DND-41 (cell line): ENCODE measurements around the gene UPF1.
A peak's percentile ranks its signal among the peaks of the same experiment; 100 is the strongest.

ENCODE experiments used
- ATAC-seq: fragments of 200-7000 bp; cut with Tn5 transposase; 3 replicates; pipeline ENCODE4 v1.9.1; 2021; ENCODE audit warnings: low read depth; ENCODE audit not compliant: insufficient read depth
- DNase-seq: peaks from one replicate; pipeline ENCODE4 v3.0.0-alpha.2; 2020
- H2AFZ ChIP-seq: 2 replicates; pipeline ENCODE4 v1.6.0; 2012; ENCODE audit warnings: low read depth, low read length
- H3K27ac ChIP-seq: 2 replicates; pipeline ENCODE4 v1.5.1; 2012; ENCODE audit warnings: low read length, inconsistent platforms
- H3K27me3 ChIP-seq: fragments of 200-600 bp; sonication (generic); 2 replicates; pipeline ENCODE4 v1.6.0; 2012; ENCODE audit warnings: low read length, mild to moderate bottlenecking, inconsistent platforms; ENCODE audit not compliant: insufficient read depth, poor library complexity
- H3K36me3 ChIP-seq: 2 replicates; pipeline ENCODE4 v1.5.1; 2012; ENCODE audit warnings: low read length, inconsistent platforms; ENCODE audit not compliant: insufficient read depth
- H3K4me1 ChIP-seq: 2 replicates; pipeline ENCODE4 v1.5.1; 2012; ENCODE audit warnings: mild to moderate bottlenecking, low read length; ENCODE audit not compliant: insufficient read depth
- H3K4me2 ChIP-seq: 2 replicates; pipeline ENCODE4 v1.6.0; 2012; ENCODE audit warnings: mild to moderate bottlenecking, moderate library complexity, low read length, inconsistent platforms; ENCODE audit not compliant: insufficient read depth
- H3K4me3 ChIP-seq, 2 experiments: fragments of 200-600 bp in 1 of 2; shearing (Covaris generic) in 1 of 2; 2 replicates each; pipeline ENCODE4 v1.5.1; 2012 to 2016; ENCODE audit warnings: inconsistent platforms in 2 of 2, low read length in 2 of 2, mild to moderate bottlenecking in 2 of 2, low read depth in 1 of 2, moderate library complexity in 1 of 2
- H3K79me2 ChIP-seq: 2 replicates; pipeline ENCODE4 v1.6.0; 2012; ENCODE audit warnings: low read length, inconsistent platforms; ENCODE audit not compliant: insufficient read depth
- H3K9ac ChIP-seq: 2 replicates; pipeline ENCODE4 v1.6.0; 2012; ENCODE audit warnings: low read depth, mild to moderate bottlenecking, inconsistent platforms, low read length, moderate library complexity
- H3K9me3 ChIP-seq: 2 replicates; pipeline ENCODE4 v1.5.1; 2012; ENCODE audit warnings: low read length, moderate library complexity, mild to moderate bottlenecking, inconsistent platforms; ENCODE audit not compliant: insufficient read depth, severe bottlenecking
- H4K20me1 ChIP-seq: 2 replicates; pipeline ENCODE4 v1.6.0; 2012; ENCODE audit warnings: low read length; ENCODE audit not compliant: insufficient read depth
- CTCF ChIP-seq: IDR thresholded peaks from 2 replicates; pipeline ENCODE4 v1.5.1; 2012; ENCODE audit warnings: borderline replicate concordance, low read length, moderate library complexity, mild to moderate bottlenecking; ENCODE audit not compliant: poor library complexity, severe bottlenecking; ENCODE audit errors: extremely low read depth
- EZH2 ChIP-seq: IDR thresholded peaks from 3 replicates; pipeline ENCODE4 v1.6.1; 2012; ENCODE audit warnings: borderline replicate concordance, low read depth, mild to moderate bottlenecking, moderate library complexity, low read length, inconsistent platforms; ENCODE audit not compliant: severe bottlenecking

UPF1 gene

GRCh38 chr19:18784786-18785120, 47.0 kb upstream of the UPF1 start:
- no peak overlapping the region for H3K9ac ChIP-seq
- H3K36me3 ChIP-seq = no peaks in the 10 kb centered on the region
- no peaks in the 10 kb centered on the region for H3K27me3 ChIP-seq
- no peaks in the 10 kb centered on the region for H3K4me1 ChIP-seq
- H3K4me2 ChIP-seq = no peak overlapping the region
- no peaks in the 10 kb centered on the region for H3K79me2 ChIP-seq
- no peak overlapping the region for H3K27ac ChIP-seq
- H3K9me3 ChIP-seq = no peaks in the 10 kb centered on the region
- 0 out of 2 replicates have a peak, but pooled peaks cover 4% of the 10 kb centered on the region for H4K20me1 ChIP-seq
- DNase-seq (no peak), ATAC-seq (no peak)
- H2AFZ ChIP-seq = no peak overlapping the region
- no peak for TF ChIP-seq EZH2
- H3K4me3 ChIP-seq = no peak overlapping the region

- no peak overlapping the region for H2AFZ ChIP-seq
- TF ChIP-seq EZH2 (no peak), CTCF (no peak)
- ATAC-seq (peak; percentile 74), DNase-seq (peak; percentile 70)
- no peaks in the 10 kb centered on the region for H3K27me3 ChIP-seq
- 0 out of 2 replicates have a peak, but pooled peaks cover 4% of the 10 kb centered on the region for H4K20me1 ChIP-seq
- no peaks in the 10 kb centered on the region for H3K9me3 ChIP-seq
- no peaks in the 10 kb centered on the region for H3K79me2 ChIP-seq
- no peaks in the 10 kb centered on the region for H3K36me3 ChIP-seq
- H3K4me1 ChIP-seq = no peaks in the 10 kb centered on the region
- H3K9ac ChIP-seq = no peak overlapping the region
- H3K4me2 ChIP-seq = no peak overlapping the region
- no peak overlapping the region for H3K27ac ChIP-seq
- H3K4me3 ChIP-seq = no peak overlapping the region
Measured at GRCh38 chr19:18785179-18786124, 46.3 kb upstream of the UPF1 start.

DNA sequence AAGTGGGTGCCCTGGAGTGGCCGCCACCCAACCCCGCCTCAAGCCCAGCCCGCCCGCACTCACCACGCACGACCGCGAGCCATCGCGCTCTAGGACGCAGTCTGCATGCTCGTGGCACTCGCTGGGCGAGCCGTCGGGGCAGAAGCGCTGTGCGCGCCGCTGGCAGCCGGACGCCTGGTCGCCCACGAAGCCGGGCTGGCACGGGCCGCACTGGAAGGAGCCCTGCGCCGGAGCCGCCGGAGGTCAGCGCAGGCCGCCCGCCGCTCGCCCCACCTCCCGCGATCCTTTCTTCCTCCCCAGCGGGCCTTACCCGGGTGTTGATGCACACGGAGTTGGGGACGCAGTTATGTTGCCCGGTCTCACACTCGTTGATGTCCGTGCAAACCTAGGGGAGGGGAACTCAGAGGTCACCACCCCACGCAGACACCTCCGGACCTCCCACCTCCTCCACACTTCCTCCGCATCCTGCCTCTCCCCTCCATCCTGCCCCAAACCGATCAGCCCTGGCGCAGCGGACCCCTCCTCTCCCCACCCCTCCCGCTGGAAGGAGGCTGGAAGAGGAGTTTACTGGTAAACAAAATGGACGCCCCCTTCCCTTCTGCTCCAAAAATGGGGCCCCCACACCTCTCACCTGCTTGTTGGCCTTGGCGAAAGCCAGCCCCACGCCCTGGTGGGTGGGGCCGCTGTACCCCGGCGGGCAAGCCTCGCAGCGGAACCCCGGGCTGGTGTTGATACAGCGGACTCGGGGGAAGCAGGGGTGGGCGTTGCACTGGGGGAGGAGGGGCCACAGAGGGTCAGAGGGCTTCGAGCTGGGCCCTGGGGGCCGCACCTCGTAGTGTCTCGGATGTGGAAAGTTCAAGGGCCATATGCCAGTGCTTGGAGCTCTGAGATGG, 43.0 kb upstream of the UPF1 start:
- no peaks in the 10 kb centered on the region for H3K36me3 ChIP-seq
- H2AFZ ChIP-seq = no peak overlapping the region
- ATAC-seq = no peak
- H3K27ac ChIP-seq = no peak overlapping the region
- no peaks in the 10 kb centered on the region for H3K9me3 ChIP-seq
- no peak for DNase-seq
- no peak overlapping the region for H3K4me3 ChIP-seq
- 0 out of 2 replicates have a peak, but pooled peaks cover 4% of the 10 kb centered on the region for H4K20me1 ChIP-seq
- TF ChIP-seq EZH2 = no peak
- H3K27me3 ChIP-seq = no peaks in the 10 kb centered on the region
- no peaks in the 10 kb centered on the region for H3K4me1 ChIP-seq
- no peak overlapping the region for H3K4me2 ChIP-seq
- H3K79me2 ChIP-seq = no peaks in the 10 kb centered on the region
- no peak overlapping the region for H3K9ac ChIP-seq

DNA sequence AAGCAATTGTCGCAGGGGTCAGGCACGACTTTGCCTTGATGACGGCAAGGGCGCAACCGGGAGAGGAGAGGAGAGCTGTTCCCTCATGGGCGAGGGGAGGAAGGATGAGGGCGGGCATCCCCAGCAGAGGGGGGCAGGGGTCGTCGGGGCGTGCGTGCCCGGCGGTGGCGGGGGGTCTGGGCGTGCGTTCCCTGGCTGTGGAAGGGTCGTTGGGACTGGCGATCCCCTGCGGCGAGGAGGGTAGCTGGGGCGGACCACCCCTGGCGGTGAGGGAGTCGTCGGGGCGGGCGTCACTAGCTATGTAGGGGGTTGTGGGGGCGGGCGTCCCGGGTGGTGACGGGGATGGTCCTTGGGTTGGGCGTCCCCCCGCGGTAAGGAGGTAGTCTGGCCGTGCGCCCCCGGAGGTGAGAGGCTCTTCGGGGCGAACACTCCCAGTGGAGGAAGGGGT, 42.3 kb upstream of the UPF1 start:
- Histone ChIP-seq H3K4me1 (no peaks in the 10 kb centered on the region), H3K27ac (no peak overlapping the region), H3K9ac (no peak overlapping the region), H3K36me3 (no peaks in the 10 kb centered on the region), H2AFZ (no peak overlapping the region), H3K4me2 (no peak overlapping the region), H3K79me2 (no peaks in the 10 kb centered on the region), H3K27me3 (no peaks in the 10 kb centered on the region), H4K20me1 (0 out of 2 replicates have a peak, but pooled peaks cover 4% of the 10 kb centered on the region), H3K9me3 (no peaks in the 10 kb centered on the region), H3K4me3 (no peak overlapping the region)
- no peak for TF ChIP-seq CTCF
- no peak for TF ChIP-seq EZH2
- no peak for ATAC-seq
- no peak for DNase-seq
